Immature natural killer cell (primary cell): Measurements from ENCODE around the gene MAST4. TPM values are rescaled to one million over a fixed set of nuclear protein-coding genes. Genes with fewer than 3 reads are reported as not detected.
"Not testable (repeated sequence)": the region's sequence is repeated elsewhere in the genome, so short reads cannot be mapped to it uniquely, and the experiment has no call there.

Experiments used
- DNase-seq, 3 donors: peaks; one replicate each; pipeline ENCODE4 v3.0.0; 2022; ENCODE audit warnings: mixed read lengths in 1 of 3
- H3K27ac Mint-ChIP-seq, 6 donors: one replicate each; pipeline ENCODE4 v1.8.0; 2020; ENCODE audit warnings: mixed read lengths in 6 of 6, mild to moderate bottlenecking in 5 of 6, inconsistent platforms in 4 of 6, moderate library complexity in 3 of 6
- H3K27me3 Mint-ChIP-seq, 3 donors: one replicate each; pipeline ENCODE4 v1.8.0; 2020 to 2021; ENCODE audit warnings: low read depth in 3 of 3, mild to moderate bottlenecking in 3 of 3, mixed read lengths in 3 of 3, moderate library complexity in 3 of 3, inconsistent platforms in 1 of 3
- H3K36me3 Mint-ChIP-seq, 3 donors: one replicate each; pipeline ENCODE4 v1.8.0; 2020; ENCODE audit warnings: mixed read lengths in 3 of 3, inconsistent platforms in 2 of 3, mild to moderate bottlenecking in 2 of 3
- H3K4me1 Mint-ChIP-seq, 2 donors: one replicate each; pipeline ENCODE4 v1.8.0; 2020; ENCODE audit warnings: inconsistent platforms in 2 of 2, mild to moderate bottlenecking in 2 of 2, mixed read lengths in 2 of 2, moderate library complexity in 1 of 2
- H3K4me3 Mint-ChIP-seq, 5 donors: one replicate each; pipeline ENCODE4 v1.8.0; 2020; ENCODE audit warnings: mild to moderate bottlenecking in 5 of 5, mixed read lengths in 5 of 5, inconsistent platforms in 3 of 5, moderate library complexity in 3 of 5
- H3K9me3 Mint-ChIP-seq, 6 donors: one replicate each; pipeline ENCODE4 v1.8.0; 2020; ENCODE audit warnings: mild to moderate bottlenecking in 6 of 6, mixed read lengths in 6 of 6, inconsistent platforms in 4 of 6, moderate library complexity in 3 of 6
- polyA plus RNA-seq, 3 donors: library from polyadenylated mRNA; unstranded; fragments of 300-500 nt; fragmentation: Illumina TruSeq; gene quantifications; one replicate each; pipeline ENCODE4 v1.2.3, GENCODE V29; 2021

Gene MAST4
- polyA plus RNA-seq, 3 donors from 2014 or later: 0.51 to 2.8 (median 1.1) TPM

- H3K36me3 Mint-ChIP-seq: peaks cover 0 to 10% (median 9%) of the 10 kb centered on the region in 3 donors
- H3K27me3 Mint-ChIP-seq: peaks cover 0 to 5% (median 4%) of the 10 kb centered on the region in 3 donors
- H3K4me3 Mint-ChIP-seq: peak overlapping the region in 2 of 5 donors; percentile 19 to 39
- H3K9me3 Mint-ChIP-seq: no peaks in the 10 kb centered on the region
- DNase-seq: no peak
- H3K4me1 Mint-ChIP-seq: peaks cover 40 to 80% of the 10 kb centered on the region in 2 donors
- peak overlapping the region in 2 of 6 donors; percentile 11 to 75 for H3K27ac Mint-ChIP-seq
Measured at GRCh38 chr5:67163231-67163756, 567.1 kb downstream of the MAST4 start.

- no peaks in the 10 kb centered on the region for H3K9me3 Mint-ChIP-seq
- H3K36me3 Mint-ChIP-seq: peaks cover 0 to 10% (median 9%) of the 10 kb centered on the region in 3 donors
- peaks cover 40 to 84% of the 10 kb centered on the region in 2 donors for H3K4me1 Mint-ChIP-seq
- H3K4me3 Mint-ChIP-seq: peak overlapping the region; percentile 21 to 91 (median 54)
- no peak for DNase-seq
- H3K27ac Mint-ChIP-seq: peak overlapping the region; percentile 53 to 98 (median 88)
- peaks cover 0 to 5% (median 4%) of the 10 kb centered on the region in 3 donors for H3K27me3 Mint-ChIP-seq
Measured at GRCh38 chr5:67163863-67164595, 567.8 kb downstream of the MAST4 start.

- Mint-ChIP-seq H3K9me3 (no peaks in the 10 kb centered on the region), H3K27ac (peak overlapping the region; percentile 94 to 100 (median 98)), H3K4me1 (peaks cover 40 to 75% of the 10 kb centered on the region in 2 donors), H3K4me3 (peak overlapping the region; percentile 90 to 93 (median 91)), H3K36me3 (peaks cover 0 to 10% (median 9%) of the 10 kb centered on the region in 3 donors), H3K27me3 (peaks cover 0 to 5% (median 4%) of the 10 kb centered on the region in 3 donors)
- no peak for DNase-seq
Measured at GRCh38 chr5:67164856-67165525, 568.8 kb downstream of the MAST4 start.

GRCh38 chr5:67165526-67166459 lies 569.6 kb downstream of the MAST4 start:
- H3K36me3 Mint-ChIP-seq: peaks cover 0 to 10% (median 9%) of the 10 kb centered on the region in 3 donors
- DNase-seq: peak; percentile 80 to 86 (median 81)
- peaks cover 39 to 68% of the 10 kb centered on the region in 2 donors for H3K4me1 Mint-ChIP-seq
- peaks cover 0 to 5% (median 4%) of the 10 kb centered on the region in 3 donors for H3K27me3 Mint-ChIP-seq
- H3K4me3 Mint-ChIP-seq: peak overlapping the region; percentile 90 to 93 (median 91)
- no peaks in the 10 kb centered on the region for H3K9me3 Mint-ChIP-seq
- H3K27ac Mint-ChIP-seq: peak overlapping the region; percentile 94 to 100 (median 98)

- Mint-ChIP-seq H3K9me3 (no peaks in the 10 kb centered on the region), H3K27me3 (peaks cover 0 to 5% (median 4%) of the 10 kb centered on the region in 3 donors), H3K4me3 (peak overlapping the region; percentile 90 to 93 (median 91)), H3K4me1 (peaks cover 36 to 60% of the 10 kb centered on the region in 2 donors), H3K36me3 (peaks cover 0 to 10% (median 9%) of the 10 kb centered on the region in 3 donors), H3K27ac (peak overlapping the region; percentile 94 to 100 (median 96))
- DNase-seq: peak; percentile 58 to 70 (median 64)
Measured at GRCh38 chr5:67166460-67167285, 570.5 kb downstream of the MAST4 start.

GRCh38 chr5:67168069-67168468 lies 571.9 kb downstream of the MAST4 start:
- H3K36me3 Mint-ChIP-seq: peaks cover 0 to under 1% (median under 1%) of the 10 kb centered on the region in 3 donors
- H3K9me3 Mint-ChIP-seq: no peaks in the 10 kb centered on the region
- DNase-seq: no peak
- peaks cover 0 to 5% (median 4%) of the 10 kb centered on the region in 3 donors for H3K27me3 Mint-ChIP-seq
- H3K4me1 Mint-ChIP-seq: peaks cover 34 to 46% of the 10 kb centered on the region in 2 donors
- peak overlapping the region in 4 of 5 donors; percentile 2 to 91 (median 32) for H3K4me3 Mint-ChIP-seq
- peak overlapping the region; percentile 9 to 100 (median 96) for H3K27ac Mint-ChIP-seq

GRCh38 chr5:67170767-67171166 lies 574.6 kb downstream of the MAST4 start:
- H3K27ac Mint-ChIP-seq: no peak overlapping the region
- H3K4me1 Mint-ChIP-seq: peaks cover 20 to 29% of the 10 kb centered on the region in 2 donors
- no peaks in the 10 kb centered on the region for H3K36me3 Mint-ChIP-seq
- H3K9me3 Mint-ChIP-seq: peaks cover 0 to 3% (median under 1%) of the 10 kb centered on the region in 6 donors
- no peak overlapping the region for H3K4me3 Mint-ChIP-seq
- DNase-seq: no peak
- peaks cover 0 to 4% (median 3%) of the 10 kb centered on the region in 3 donors for H3K27me3 Mint-ChIP-seq

GRCh38 chr5:67173351-67173750 lies 577.2 kb downstream of the MAST4 start:
- H3K36me3 Mint-ChIP-seq: peaks cover 12 to 14% (median 14%) of the 10 kb centered on the region in 3 donors
- not testable (repeated sequence) for H3K4me3 Mint-ChIP-seq

GRCh38 chr5:67173959-67174358 lies 577.8 kb downstream of the MAST4 start:
- H3K27me3 Mint-ChIP-seq: peaks cover 0 to 6% (median 5%) of the 10 kb centered on the region in 3 donors
- no peak overlapping the region for H3K27ac Mint-ChIP-seq
- H3K4me1 Mint-ChIP-seq: no peaks in the 10 kb centered on the region
- H3K9me3 Mint-ChIP-seq: peaks cover 7 to 25% (median 16%) of the 10 kb centered on the region in 6 donors
- DNase-seq: no peak
- H3K36me3 Mint-ChIP-seq: peaks cover 12 to 17% (median 14%) of the 10 kb centered on the region in 3 donors
- H3K4me3 Mint-ChIP-seq: no peak overlapping the region

More at GRCh38 chr5:67173351-67173750, 577.2 kb downstream of the MAST4 start:
- not testable (repeated sequence) for DNase-seq, H3K4me1 Mint-ChIP-seq, H3K27ac Mint-ChIP-seq, H3K27me3 Mint-ChIP-seq
- H3K9me3 Mint-ChIP-seq: peaks cover 7 to 24% (median 16%) of the 10 kb centered on the region in 6 donors

GRCh38 chr5:67176936-67177335 lies 580.7 kb downstream of the MAST4 start:
- peak overlapping the region in 2 of 6 donors; percentile 28 to 66 for H3K27ac Mint-ChIP-seq

GRCh38 chr5:67178085-67178484 lies 581.9 kb downstream of the MAST4 start:
- DNase-seq: no peak
- H3K36me3 Mint-ChIP-seq: peaks cover 12 to 17% (median 14%) of the 10 kb centered on the region in 3 donors
- no peak overlapping the region for H3K4me3 Mint-ChIP-seq
- no peak overlapping the region for H3K27ac Mint-ChIP-seq
- peaks cover 19 to 31% of the 10 kb centered on the region in 2 donors for H3K4me1 Mint-ChIP-seq
- H3K9me3 Mint-ChIP-seq: peaks cover 7 to 25% (median 16%) of the 10 kb centered on the region in 6 donors
- peaks cover 0 to 6% (median 5%) of the 10 kb centered on the region in 3 donors for H3K27me3 Mint-ChIP-seq

More at GRCh38 chr5:67176936-67177335, 580.7 kb downstream of the MAST4 start:
- H3K9me3 Mint-ChIP-seq: peaks cover 7 to 25% (median 16%) of the 10 kb centered on the region in 6 donors
- peaks cover 12 to 17% (median 14%) of the 10 kb centered on the region in 3 donors for H3K36me3 Mint-ChIP-seq
- peaks cover 13 to 19% of the 10 kb centered on the region in 2 donors for H3K4me1 Mint-ChIP-seq
- peaks cover 0 to 6% (median 5%) of the 10 kb centered on the region in 3 donors for H3K27me3 Mint-ChIP-seq
- no peak overlapping the region for H3K4me3 Mint-ChIP-seq
- no peak for DNase-seq

GRCh38 chr5:67178966-67179365 lies 582.8 kb downstream of the MAST4 start:
- Mint-ChIP-seq H3K9me3 (peaks cover 7 to 25% (median 16%) of the 10 kb centered on the region in 6 donors), H3K4me3 (no peak overlapping the region), H3K27me3 (peaks cover 0 to 6% (median 5%) of the 10 kb centered on the region in 3 donors), H3K4me1 (peaks cover 19 to 32% of the 10 kb centered on the region in 2 donors), H3K36me3 (peaks cover 12 to 17% (median 14%) of the 10 kb centered on the region in 3 donors), H3K27ac (no peak overlapping the region)
- no peak for DNase-seq
